DND-41 (cell line): Measurements from ENCODE around the gene AUTS2.

Source experiments
- ATAC-seq: fragments of 200-7000 bp; cut with Tn5 transposase; 3 replicates; pipeline ENCODE4 v1.9.1; 2021; ENCODE audit warnings: low read depth; ENCODE audit not compliant: insufficient read depth
- DNase-seq: peaks from one replicate; pipeline ENCODE4 v3.0.0-alpha.2; 2020
- H2AFZ ChIP-seq: 2 replicates; pipeline ENCODE4 v1.6.0; 2012; ENCODE audit warnings: low read depth, low read length
- H3K27ac ChIP-seq: 2 replicates; pipeline ENCODE4 v1.5.1; 2012; ENCODE audit warnings: low read length, inconsistent platforms
- H3K27me3 ChIP-seq: fragments of 200-600 bp; sonication (generic); 2 replicates; pipeline ENCODE4 v1.6.0; 2012; ENCODE audit warnings: low read length, mild to moderate bottlenecking, inconsistent platforms; ENCODE audit not compliant: insufficient read depth, poor library complexity
- H3K36me3 ChIP-seq: 2 replicates; pipeline ENCODE4 v1.5.1; 2012; ENCODE audit warnings: low read length, inconsistent platforms; ENCODE audit not compliant: insufficient read depth
- H3K4me1 ChIP-seq: 2 replicates; pipeline ENCODE4 v1.5.1; 2012; ENCODE audit warnings: mild to moderate bottlenecking, low read length; ENCODE audit not compliant: insufficient read depth
- H3K4me2 ChIP-seq: 2 replicates; pipeline ENCODE4 v1.6.0; 2012; ENCODE audit warnings: mild to moderate bottlenecking, moderate library complexity, low read length, inconsistent platforms; ENCODE audit not compliant: insufficient read depth
- H3K4me3 ChIP-seq, 2 experiments: fragments of 200-600 bp in 1 of 2; shearing (Covaris generic) in 1 of 2; 2 replicates each; pipeline ENCODE4 v1.5.1; 2012 to 2016; ENCODE audit warnings: inconsistent platforms in 2 of 2, low read length in 2 of 2, mild to moderate bottlenecking in 2 of 2, low read depth in 1 of 2, moderate library complexity in 1 of 2
- H3K79me2 ChIP-seq: 2 replicates; pipeline ENCODE4 v1.6.0; 2012; ENCODE audit warnings: low read length, inconsistent platforms; ENCODE audit not compliant: insufficient read depth
- H3K9ac ChIP-seq: 2 replicates; pipeline ENCODE4 v1.6.0; 2012; ENCODE audit warnings: low read depth, mild to moderate bottlenecking, inconsistent platforms, low read length, moderate library complexity
- H3K9me3 ChIP-seq: 2 replicates; pipeline ENCODE4 v1.5.1; 2012; ENCODE audit warnings: low read length, moderate library complexity, mild to moderate bottlenecking, inconsistent platforms; ENCODE audit not compliant: insufficient read depth, severe bottlenecking
- H4K20me1 ChIP-seq: 2 replicates; pipeline ENCODE4 v1.6.0; 2012; ENCODE audit warnings: low read length; ENCODE audit not compliant: insufficient read depth
- CTCF ChIP-seq: IDR thresholded peaks from 2 replicates; pipeline ENCODE4 v1.5.1; 2012; ENCODE audit warnings: borderline replicate concordance, low read length, moderate library complexity, mild to moderate bottlenecking; ENCODE audit not compliant: poor library complexity, severe bottlenecking; ENCODE audit errors: extremely low read depth
- EZH2 ChIP-seq: IDR thresholded peaks from 3 replicates; pipeline ENCODE4 v1.6.1; 2012; ENCODE audit warnings: borderline replicate concordance, low read depth, mild to moderate bottlenecking, moderate library complexity, low read length, inconsistent platforms; ENCODE audit not compliant: severe bottlenecking

AUTS2 gene

DNA sequence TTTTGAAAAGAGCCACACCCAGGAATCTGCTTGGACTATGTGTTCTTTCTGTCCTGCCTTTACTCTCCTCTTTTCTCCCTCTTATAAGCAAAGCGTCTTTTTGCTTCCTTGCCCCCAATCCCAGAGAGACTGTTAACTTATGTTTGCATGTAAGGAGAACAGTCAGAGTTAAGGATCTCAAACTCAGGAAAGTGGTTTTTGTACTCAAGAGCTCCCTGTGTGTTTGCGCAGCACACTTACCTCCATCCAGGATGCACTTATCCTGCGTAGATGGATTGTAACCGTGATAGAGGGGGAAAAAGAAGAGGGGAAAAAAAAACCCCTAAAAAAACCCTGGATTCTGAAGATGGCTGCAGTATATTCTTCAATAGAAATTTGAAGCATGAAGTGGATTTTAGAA lies 228.9 kb downstream of the AUTS2 start:
- H3K27me3 ChIP-seq = no peaks in the 10 kb centered on the region
- 0 out of 2 replicates have a peak, but pooled peaks cover 5% of the 10 kb centered on the region for H4K20me1 ChIP-seq
- TF ChIP-seq EZH2 (no peak), CTCF (no peak)
- peaks cover 16% of the 10 kb centered on the region for H3K79me2 ChIP-seq
- DNase-seq (no peak), ATAC-seq (no peak)
- no peak overlapping the region for H3K4me2 ChIP-seq
- H3K36me3 ChIP-seq = no peaks in the 10 kb centered on the region
- H3K9me3 ChIP-seq = no peaks in the 10 kb centered on the region
- H3K27ac ChIP-seq = no peak overlapping the region
- peaks cover 33% of the 10 kb centered on the region for H3K4me1 ChIP-seq
- H3K9ac ChIP-seq = no peak overlapping the region
- H2AFZ ChIP-seq = no peak overlapping the region
- no peak overlapping the region for H3K4me3 ChIP-seq

GRCh38 chr7:69827558-69827957 lies 229.3 kb downstream of the AUTS2 start:
- Histone ChIP-seq H3K36me3 (no peaks in the 10 kb centered on the region), H4K20me1 (0 out of 2 replicates have a peak, but pooled peaks cover 5% of the 10 kb centered on the region), H2AFZ (no peak overlapping the region), H3K9ac (no peak overlapping the region), H3K4me2 (no peak overlapping the region), H3K4me1 (peaks cover 33% of the 10 kb centered on the region), H3K79me2 (peaks cover 16% of the 10 kb centered on the region), H3K4me3 (no peak overlapping the region), H3K9me3 (no peaks in the 10 kb centered on the region), H3K27ac (no peak overlapping the region), H3K27me3 (no peaks in the 10 kb centered on the region)
- ATAC-seq = no peak
- no peak for DNase-seq
- TF ChIP-seq EZH2 = no peak
- TF ChIP-seq CTCF = no peak

GRCh38 chr7:69832356-69832755 lies 234.1 kb downstream of the AUTS2 start:
- Histone ChIP-seq H3K4me2 (no peak overlapping the region), H3K9me3 (no peaks in the 10 kb centered on the region), H3K27ac (no peak overlapping the region), H3K27me3 (no peaks in the 10 kb centered on the region), H3K79me2 (no peaks in the 10 kb centered on the region; the same call in 1 of the 2 replicates), H4K20me1 (0 out of 2 replicates have a peak, but pooled peaks cover 5% of the 10 kb centered on the region), H3K9ac (no peak overlapping the region), H2AFZ (no peak overlapping the region), H3K4me3 (no peak overlapping the region), H3K4me1 (peaks cover under 1% of the 10 kb centered on the region), H3K36me3 (no peaks in the 10 kb centered on the region)
- ATAC-seq = no peak
- TF ChIP-seq EZH2 (no peak), CTCF (no peak)
- no peak for DNase-seq

DNA sequence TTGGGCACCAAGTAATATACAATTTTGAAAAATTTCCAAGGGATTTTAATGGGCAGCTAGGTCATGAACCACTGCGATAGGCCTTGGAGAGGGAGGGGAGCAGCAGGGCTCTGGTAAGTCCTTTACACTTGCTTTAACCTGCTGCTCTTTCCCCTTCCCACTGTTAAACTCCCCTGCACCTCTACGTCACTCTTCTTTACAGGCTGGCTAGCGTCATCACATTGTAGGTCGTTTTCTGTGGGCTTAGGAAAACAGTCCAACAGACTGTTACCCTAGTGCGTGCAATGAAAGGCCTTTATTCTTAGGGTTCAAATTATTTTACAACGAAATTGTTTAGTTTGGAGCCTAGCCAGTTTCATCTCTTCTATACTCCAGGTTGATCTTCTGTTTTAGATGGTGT lies 235.7 kb downstream of the AUTS2 start:
- H3K4me1 ChIP-seq = no peaks in the 10 kb centered on the region
- H3K36me3 ChIP-seq = no peaks in the 10 kb centered on the region
- no peak overlapping the region for H2AFZ ChIP-seq
- peaks cover 2% of the 10 kb centered on the region; the same call in 1 of the 2 replicates for H3K79me2 ChIP-seq
- no peaks in the 10 kb centered on the region for H3K9me3 ChIP-seq
- DNase-seq (no peak), ATAC-seq (no peak)
- H3K27me3 ChIP-seq = no peaks in the 10 kb centered on the region
- no peak for TF ChIP-seq CTCF
- TF ChIP-seq EZH2 = no peak
- no peak overlapping the region for H3K27ac ChIP-seq
- H4K20me1 ChIP-seq = peaks cover 12% of the 10 kb centered on the region; the same call in 1 of the 2 replicates
- no peak overlapping the region for H3K9ac ChIP-seq
- no peak overlapping the region for H3K4me3 ChIP-seq
- H3K4me2 ChIP-seq = no peak overlapping the region
